ENCODE results near the gene EYS.

Gene EYS

DNA sequence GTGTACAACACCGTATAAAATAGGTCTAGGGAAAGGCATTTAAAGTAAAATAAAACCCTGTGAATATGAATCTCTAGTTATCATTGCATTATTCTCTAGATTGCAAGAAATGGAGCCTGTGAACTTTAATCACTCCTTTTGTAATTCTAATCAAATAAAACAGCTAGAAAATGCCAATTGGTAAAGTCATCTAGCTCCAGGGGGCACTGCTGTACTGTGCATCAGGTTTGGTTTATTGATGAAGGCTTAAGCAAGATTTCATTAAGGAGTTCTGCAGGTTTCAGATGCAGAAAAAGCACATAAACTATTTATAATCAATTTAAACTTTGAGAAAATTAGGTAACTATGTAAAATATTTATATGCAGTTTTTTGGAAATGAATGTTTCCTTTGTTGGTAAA is 1426.5 kb downstream of the EYS start:
- H3K27ac ChIP-seq = no peak overlapping the region
- TF ChIP-seq, protein P1, sequence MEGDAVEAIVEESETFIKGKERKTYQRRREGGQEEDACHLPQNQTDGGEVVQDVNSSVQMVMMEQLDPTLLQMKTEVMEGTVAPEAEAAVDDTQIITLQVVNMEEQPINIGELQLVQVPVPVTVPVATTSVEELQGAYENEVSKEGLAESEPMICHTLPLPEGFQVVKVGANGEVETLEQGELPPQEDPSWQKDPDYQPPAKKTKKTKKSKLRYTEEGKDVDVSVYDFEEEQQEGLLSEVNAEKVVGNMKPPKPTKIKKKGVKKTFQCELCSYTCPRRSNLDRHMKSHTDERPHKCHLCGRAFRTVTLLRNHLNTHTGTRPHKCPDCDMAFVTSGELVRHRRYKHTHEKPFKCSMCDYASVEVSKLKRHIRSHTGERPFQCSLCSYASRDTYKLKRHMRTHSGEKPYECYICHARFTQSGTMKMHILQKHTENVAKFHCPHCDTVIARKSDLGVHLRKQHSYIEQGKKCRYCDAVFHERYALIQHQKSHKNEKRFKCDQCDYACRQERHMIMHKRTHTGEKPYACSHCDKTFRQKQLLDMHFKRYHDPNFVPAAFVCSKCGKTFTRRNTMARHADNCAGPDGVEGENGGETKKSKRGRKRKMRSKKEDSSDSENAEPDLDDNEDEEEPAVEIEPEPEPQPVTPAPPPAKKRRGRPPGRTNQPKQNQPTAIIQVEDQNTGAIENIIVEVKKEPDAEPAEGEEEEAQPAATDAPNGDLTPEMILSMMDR (conservative IDR thresholded peaks at IDR 0.05) = peak; percentile 61
- TF ChIP-seq ZFX (IDR thresholded peaks at IDR 0.05) = no peak

DNA sequence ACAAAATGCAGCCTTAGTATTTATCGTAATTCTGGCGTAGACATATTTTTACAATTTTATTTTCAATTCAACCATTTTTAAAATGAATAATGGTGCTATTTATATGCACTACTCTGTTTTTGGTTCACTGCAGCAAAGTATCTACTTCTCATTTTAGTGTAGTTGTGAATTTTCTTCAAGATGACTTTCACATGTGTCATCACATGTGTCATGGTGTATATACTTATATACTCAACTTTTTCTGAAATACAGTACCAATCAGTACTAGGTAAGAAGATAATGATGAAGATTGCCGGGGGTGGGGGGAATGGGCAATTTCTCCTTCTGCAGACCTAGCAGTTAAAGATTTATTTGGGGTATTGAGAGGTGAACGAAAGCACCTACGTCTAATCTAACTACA is 1436.9 kb downstream of the EYS start:
- TF ChIP-seq ZFX (IDR thresholded peaks at IDR 0.05) = no peak
- TF ChIP-seq, protein P1 (conservative IDR thresholded peaks at IDR 0.05) = no peak
- H3K27ac ChIP-seq = no peak overlapping the region

DNA sequence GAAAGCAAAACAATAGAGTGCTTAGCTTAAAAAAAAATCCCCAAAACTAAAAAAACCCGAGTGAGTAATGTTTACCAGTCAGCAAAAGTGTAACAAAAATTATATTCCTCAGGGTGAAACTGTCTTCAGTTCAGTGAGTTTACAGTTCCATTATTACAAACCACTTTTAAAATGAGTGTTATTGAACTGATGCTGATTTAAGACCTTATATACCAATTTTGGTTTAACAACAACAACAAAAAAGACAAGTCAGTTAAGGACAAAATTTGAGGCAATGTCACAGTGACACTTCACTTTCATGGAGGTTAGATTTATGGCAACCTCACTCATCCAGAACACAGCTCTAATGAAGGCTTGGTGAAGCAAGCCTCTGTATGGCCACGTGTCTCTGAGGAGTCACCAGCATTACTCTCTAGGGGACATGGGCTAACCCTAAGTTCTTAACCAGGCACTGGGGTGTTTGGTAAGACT is 1440.6 kb downstream of the EYS start:
- TF ChIP-seq, protein P1 (conservative IDR thresholded peaks at IDR 0.05) = no peak
- no peak for TF ChIP-seq ZFX (IDR thresholded peaks at IDR 0.05)
- H3K27ac ChIP-seq = no peak overlapping the region

DNA sequence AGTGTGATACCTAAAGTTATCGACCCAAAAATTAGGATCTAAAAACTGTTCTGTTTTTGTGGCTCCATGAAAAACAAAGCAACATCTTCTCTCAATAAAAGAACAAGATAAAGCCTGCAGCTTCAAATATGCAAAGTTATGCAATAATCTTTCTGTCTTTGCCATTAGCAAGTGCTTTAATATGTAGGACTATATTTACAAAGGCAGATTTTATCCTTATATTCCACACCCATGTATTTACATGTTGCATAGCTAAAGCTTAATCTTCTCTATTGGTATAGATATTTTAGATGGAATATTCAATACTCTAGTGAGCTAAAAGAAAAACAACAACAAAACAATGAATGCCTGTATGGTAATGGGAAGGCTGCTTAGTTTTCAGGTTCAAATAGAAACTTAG is 1443.2 kb downstream of the EYS start:
- no peak overlapping the region for H3K27ac ChIP-seq
- TF ChIP-seq ZFX (IDR thresholded peaks at IDR 0.05) = no peak
- TF ChIP-seq, protein P1 (conservative IDR thresholded peaks at IDR 0.05) = no peak

DNA sequence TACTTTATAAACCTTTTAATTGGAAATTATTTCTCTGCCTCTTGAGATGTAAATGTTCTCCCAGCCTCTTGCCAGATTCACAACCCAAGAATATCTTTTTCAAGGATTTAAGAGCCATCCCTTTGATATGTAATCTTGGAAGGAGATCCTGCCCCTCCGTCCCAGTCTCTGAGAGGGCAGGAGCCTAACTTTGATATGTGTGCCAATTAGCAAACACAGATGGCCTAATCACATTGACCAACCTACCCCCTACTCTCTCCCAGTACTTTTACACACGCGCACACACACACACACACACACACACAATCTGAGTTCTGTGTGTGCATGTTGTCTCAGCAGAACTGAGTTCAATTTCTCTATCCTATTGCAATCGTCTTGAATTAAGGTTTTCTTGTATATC is 1447.7 kb downstream of the EYS start:
- no peak for TF ChIP-seq ZFX (IDR thresholded peaks at IDR 0.05)
- TF ChIP-seq, protein P1 (conservative IDR thresholded peaks at IDR 0.05) = no peak
- H3K27ac ChIP-seq = no peak overlapping the region

DNA sequence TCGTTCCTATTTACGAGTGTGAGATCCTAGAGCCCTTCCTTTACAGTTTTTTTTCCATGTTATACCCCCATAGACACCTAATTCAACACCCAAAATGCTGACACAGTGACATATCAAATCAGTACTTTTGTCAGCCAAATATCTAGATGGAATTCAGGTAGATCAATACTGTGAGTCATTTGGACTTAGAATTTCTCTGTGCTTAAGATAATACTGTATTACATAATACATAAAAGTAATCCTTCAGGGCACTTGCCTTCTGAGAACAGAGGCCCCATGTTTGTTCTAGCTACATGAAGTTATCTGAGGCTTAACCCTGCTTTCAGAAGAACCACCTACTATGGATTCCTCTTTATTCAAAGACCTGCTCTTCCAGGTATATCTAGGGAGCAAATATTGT is 1448.3 kb downstream of the EYS start:
- TF ChIP-seq, protein P1 (conservative IDR thresholded peaks at IDR 0.05) = no peak
- no peak for TF ChIP-seq ZFX (IDR thresholded peaks at IDR 0.05)
- no peak overlapping the region for H3K27ac ChIP-seq

DNA sequence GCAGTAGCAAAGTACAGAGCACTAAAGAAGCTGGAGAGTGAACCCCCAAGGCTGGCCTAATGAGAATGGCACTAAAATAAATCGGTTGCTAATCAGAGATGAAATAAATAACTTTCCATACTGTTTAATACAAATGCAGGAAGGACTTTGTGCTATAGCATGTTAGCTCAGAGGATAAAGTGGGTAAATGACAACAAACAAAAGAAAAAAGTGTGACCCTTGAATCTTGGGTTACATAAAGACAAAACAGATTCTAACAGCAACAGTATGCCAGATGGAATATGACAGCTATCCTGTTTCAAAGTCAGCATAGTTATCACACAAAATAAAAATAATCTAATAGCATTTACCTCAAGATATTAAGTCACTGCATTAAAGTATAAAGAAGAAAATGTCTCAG is 1448.7 kb downstream of the EYS start:
- H3K27ac ChIP-seq = no peak overlapping the region
- no peak for TF ChIP-seq ZFX (IDR thresholded peaks at IDR 0.05)
- TF ChIP-seq, protein P1 (conservative IDR thresholded peaks at IDR 0.05) = no peak

Measured in C4-2B (cell line).